K562 (cell line): ENCODE measurements around the gene TULP4. TPM values are rescaled to one million over a fixed set of nuclear protein-coding genes. Genes with fewer than 3 reads are reported as not detected.

ENCODE experiments used
- ATAC-seq: fragments of 200-7000 bp; cut with Tn5 transposase; 3 replicates; pipeline ENCODE4 v1.9.1; 2020; ENCODE audit warnings: moderate library complexity
- BruUV-seq: library from RNA; stranded (reverse); fragments of 400-500 nt; replicated peaks from 2 replicates; lab custom pipeline; 2021; lab: Mats Ljungman, UMichigan
- CTCF ChIA-PET: fragments of 300-600 bp; formaldehyde crosslinking; extraction: SDS; loops from one replicate; lab custom pipeline; 2021; ENCODE audit warnings: low intra/inter-chr PET ratio; lab: Yijun Ruan, JAX
- POLR2A ChIA-PET: fragments of 300-600, 350-650 bp; sonication (Branson Sonifier 250); formaldehyde crosslinking; extraction: SDS; loops from one replicate; lab custom pipeline; 2021; ENCODE audit warnings: antibody characterized with exemption, inconsistent platforms; lab: Yijun Ruan, JAX
- DNase-seq, 4 experiments: peaks; one replicate each; pipeline versions ENCODE4 v3.0.0 to v3.0.0-alpha.2; 2011 to 2018; ENCODE audit warnings: low spot score in 3 of 4, mixed read lengths in 3 of 4; ENCODE audit errors: extremely low read depth in 1 of 4
- FAIRE-seq: peaks from 2 replicates; lab custom pipeline; 2011; peaks lifted over from hg19 to GRCh38; lab: Jason Lieb, UNC
- H2AFZ ChIP-seq: 2 replicates; pipeline ENCODE4 v1.6.0; 2011; ENCODE audit warnings: low read depth, low read length, control low read depth, inconsistent platforms
- H3K27ac ChIP-seq: fragments of 200-600 bp; 3 replicates; pipeline ENCODE4 v1.8.0; 2011; ENCODE audit warnings: low read depth, mild to moderate bottlenecking, control low read depth, inconsistent platforms, low read length, moderate library complexity, mixed read lengths; ENCODE audit errors: extremely low read depth
- H3K27me3 ChIP-seq, 2 experiments: fragments of 300-600 bp in 1 of 2; 2 replicates in 1 of 2; 3 replicates in 1 of 2; pipeline versions ENCODE4 v1.6.0 to v1.8.0; 2011; ENCODE audit warnings: inconsistent platforms in 2 of 2, low read length in 2 of 2, mild to moderate bottlenecking in 1 of 2, mixed read lengths in 1 of 2, moderate library complexity in 1 of 2; ENCODE audit not compliant: control insufficient read depth in 2 of 2, insufficient read depth in 2 of 2
- H3K36me3 ChIP-seq: fragments of 300-600 bp; 3 replicates; pipeline ENCODE4 v1.8.0; 2011; ENCODE audit warnings: mild to moderate bottlenecking, low read length, inconsistent platforms; ENCODE audit not compliant: control insufficient read depth, insufficient read depth
- H3K4me1 ChIP-seq, 2 experiments: fragments of 200-600 bp in 1 of 2; replicated peaks in 1 of 2; 2 replicates in 1 of 2; 3 replicates in 1 of 2; pipeline versions ENCODE4 v1.5.1 to v1.8.0; 2011; ENCODE audit warnings: inconsistent platforms in 2 of 2, low read length in 2 of 2, mild to moderate bottlenecking in 1 of 2, mixed read lengths in 1 of 2, moderate library complexity in 1 of 2; ENCODE audit not compliant: control insufficient read depth in 2 of 2, insufficient read depth in 2 of 2
- H3K4me2 ChIP-seq: 2 replicates; pipeline ENCODE4 v1.6.1; 2011; ENCODE audit warnings: low read length, control low read depth, inconsistent platforms, mixed read lengths; ENCODE audit not compliant: insufficient read depth
- H3K4me3 ChIP-seq: fragments of 200-600 bp; sonication (generic), shearing (Covaris generic); 2 replicates; pipeline ENCODE4 v1.5.1; 2016; ENCODE audit warnings: control low read depth, inconsistent platforms
- H3K79me2 ChIP-seq: fragments of 200-600 bp; 3 replicates; pipeline ENCODE4 v1.8.0; 2011; ENCODE audit warnings: low read length, inconsistent platforms; ENCODE audit not compliant: control insufficient read depth, insufficient read depth
- H3K9ac ChIP-seq, 2 experiments: 2 replicates each; pipeline versions ENCODE4 v1.6.0 to v1.6.1; 2011; ENCODE audit warnings: low read depth in 2 of 2, low read length in 2 of 2, control low read depth in 1 of 2, inconsistent platforms in 1 of 2, mild to moderate bottlenecking in 1 of 2, mixed read lengths in 1 of 2; ENCODE audit not compliant: insufficient read depth in 1 of 2
- H3K9me1 ChIP-seq: one replicate; pipeline ENCODE4 v1.6.0; 2011; ENCODE audit warnings: inconsistent platforms, mild to moderate bottlenecking, low read length, moderate library complexity; ENCODE audit not compliant: control insufficient read depth, insufficient read depth
- H3K9me3 ChIP-seq: replicated peaks from 2 replicates; pipeline ENCODE4 v1.5.1; 2011; ENCODE audit warnings: low read depth, low read length, inconsistent platforms; ENCODE audit not compliant: control insufficient read depth, insufficient read depth
- H4K20me1 ChIP-seq: replicated peaks from 2 replicates; pipeline ENCODE4 v1.6.1; 2011; ENCODE audit warnings: low read length, inconsistent platforms, mixed read lengths; ENCODE audit not compliant: control insufficient read depth, insufficient read depth
- ATF3 ChIP-seq, 2 experiments: fragments of 450-650 bp in 1 of 2; sonication (generic) in 1 of 2; formaldehyde crosslinking in 1 of 2; IDR thresholded peaks in 1 of 2; conservative IDR thresholded peaks in 1 of 2; 2 replicates each; pipeline versions ENCODE4 v1.6.1 to v1.8.1; 2016 to 2023; ENCODE audit warnings: mild to moderate bottlenecking in 2 of 2, moderate library complexity in 2 of 2, inconsistent platforms in 1 of 2, missing genetic modification reagents in 1 of 2
- FOXA1 ChIP-seq: fragments of 450-650 bp; IDR thresholded peaks from 2 replicates; pipeline ENCODE4 v1.6.1; 2016; ENCODE audit warnings: mild to moderate bottlenecking, borderline replicate concordance
- KLF16 ChIP-seq: IDR thresholded peaks from 2 replicates; pipeline ENCODE4 v1.6.1; 2016; ENCODE audit warnings: antibody characterized with exemption
- MYBL2 ChIP-seq, 2 experiments: fragments of 450-650 bp in 1 of 2; sonication (generic) in 1 of 2; formaldehyde crosslinking in 1 of 2; IDR thresholded peaks; 2 replicates each; pipeline versions ENCODE4 v1.6.1 to v1.8.1; 2017 to 2022; ENCODE audit warnings: borderline replicate concordance in 1 of 2, inconsistent platforms in 1 of 2, low read depth in 1 of 2, mild to moderate bottlenecking in 1 of 2, missing genetic modification reagents in 1 of 2, moderate library complexity in 1 of 2
- SETDB1 ChIP-seq: IDR thresholded peaks from one replicate; pipeline ENCODE4 v1.6.1; 2012; ENCODE audit warnings: low read length, control low read depth, inconsistent platforms
- SRF ChIP-seq, 2 experiments: fragments of 250-450, 450-650 bp in 1 of 2; sonication (Bioruptor Pico) in 1 of 2; sonication (generic) in 1 of 2; formaldehyde crosslinking; IDR thresholded peaks; 2 replicates each; pipeline versions ENCODE4 v1.5.0 to v1.5.1; 2020 to 2022; ENCODE audit warnings: mild to moderate bottlenecking in 1 of 2, missing genetic modification reagents in 1 of 2
- ZNF318 ChIP-seq, 2 experiments: fragments of 450-650 bp; IDR thresholded peaks; 2 replicates each; pipeline ENCODE4 v1.6.1; 2016; ENCODE audit warnings: mild to moderate bottlenecking in 2 of 2, borderline replicate concordance in 1 of 2, low read depth in 1 of 2, moderate library complexity in 1 of 2
- WGBS: fragments of 100-300 bp; shearing (Covaris generic); methylation state at CpG from one replicate; pipeline ENCODE4 v1.1.6; 2016; ENCODE audit warnings: low coverage, mixed read lengths; ENCODE audit not compliant: insufficient coverage; ENCODE audit errors: missing lambda C conversion rate; 5-methylcytosine and 5-hydroxymethylcytosine counted together
- in situ Hi-C: fragments of 300-500 bp; cut with MboI; formaldehyde crosslinking; loops from 4 replicates; pipeline ENCODE4 v1.15.0; 2018; ENCODE audit warnings: inconsistent platforms, mixed read lengths
- intact Hi-C: fragments of 100-400 bp; cut with micrococcal nuclease; formaldehyde crosslinking; loops from 2 replicates; pipeline ENCODE4 v1.14.2; 2022
- polyA plus RNA-seq, 8 experiments: library from polyadenylated mRNA; depleted of rRNA in 4 of 8; stranded (reverse) in 5 of 8; unstranded in 3 of 8; fragments of >200 nt; fragmentation: Nextera tagmentation in 2 of 8; fragmentation: Illumina TruSeq in 1 of 8; extraction: Ambion mirVana in 2 of 8; extraction: Trizol in 1 of 8; gene quantifications; 2 replicates each; pipeline versions ENCODE4 v1.2.1 to v1.2.3, GENCODE V29; 2011 to 2014; ENCODE audit warnings: inconsistent platforms in 1 of 8, missing spikeins in 1 of 8
- total RNA-seq, 7 experiments: library from RNA; depleted of rRNA in 6 of 7; stranded (reverse); fragments of >200 nt in 6 of 7; fragmentation: Illumina TruSeq in 2 of 7; extraction: Trizol in 2 of 7; gene quantifications; 2 replicates each; pipeline versions ENCODE4 v1.2.1 to v1.2.3, GENCODE V29; 2011 to 2021; ENCODE audit warnings: low replicate concordance in 1 of 7

TULP4 gene
- total and polyA plus RNA-seq, 9 of the 15 experiments (the other 6 are each of a cell fraction or from before 2014, with no cell fraction given): 1.2 to 50.4 (median 11.0) TPM

GRCh38 chr6:158399040-158399700 is 86.9 kb downstream of the TULP4 start:
- H2AFZ ChIP-seq: no peak overlapping the region
- intact Hi-C loops (no loop called here), in situ Hi-C loops (no loop called here)
- H3K27ac ChIP-seq: no peak overlapping the region
- H3K4me3 ChIP-seq: no peak overlapping the region
- no TSS peak for BruUV-seq
- no peaks in the 10 kb centered on the region for H3K79me2 ChIP-seq
- no peaks in the 10 kb centered on the region for H3K4me1 ChIP-seq
- no peaks in the 10 kb centered on the region for H3K9me3 ChIP-seq
- DNase-seq (no peak), FAIRE-seq (no peak), ATAC-seq (no peak)
- H4K20me1 ChIP-seq: 0 out of 2 replicates have a peak, but pooled peaks cover 4% of the 10 kb centered on the region
- POLR2A ChIA-PET: interaction anchor here (0.8 to 0.9 kb wide), 2 partner anchors 10 to 12 kb away, joined by 4 to 6 read pairs; no protein-coding TSS in a partner anchor
- CTCF ChIA-PET: no interaction called here
- WGBS: 71% methylated on average over 3 of the region's 3 CpGs
- H3K27me3 ChIP-seq: no peaks in the 10 kb centered on the region
- no peaks in the 10 kb centered on the region for H3K36me3 ChIP-seq
- no peak overlapping the region for H3K4me2 ChIP-seq
- H3K9me1 ChIP-seq: no peaks in the 10 kb centered on the region
- no peak overlapping the region for H3K9ac ChIP-seq
- TF ChIP-seq SRF (CRISPR knock-in tag; IDR thresholded peaks at IDR 0.05) (no peak), ZNF318 (IDR thresholded peaks at IDR 0.05; ENCODE audit: borderline replicate concordance in 1 of 2, low read depth in 1 of 2) (no peak), ATF3 (IDR thresholded peaks at IDR 0.05) (no peak), ATF3 (CRISPR knock-in tag; conservative IDR thresholded peaks at IDR 0.05) (no peak), KLF16 (no peak), MYBL2 (IDR thresholded peaks at IDR 0.05; ENCODE audit: low read depth) (no peak), MYBL2 (CRISPR knock-in tag; IDR thresholded peaks at IDR 0.05; ENCODE audit: borderline replicate concordance) (no peak), SETDB1 (no peak), FOXA1 (no peak)
